T-helper 1 cell treated with Interleukin-12 subunit alpha and Interleukin-12 subunit beta and Interleukin-4 antibody, amounts not matched to agents 30 ng/mL and 1 ng/mL, for 36 hours (primary cell): ENCODE data around the gene SEC14L1. TPM values are rescaled to one million over a fixed set of nuclear protein-coding genes. Genes with fewer than 3 reads are reported as not detected.
"Not testable (repeated sequence)": the region's sequence is repeated elsewhere in the genome, so short reads cannot be mapped to it uniquely, and the experiment has no call there.

Experiments
- intact Hi-C: fragments of 100-400 bp; cut with micrococcal nuclease; formaldehyde crosslinking; loops from one replicate; pipeline ENCODE4 v1.15.1; 2024
- total RNA-seq: library from RNA; stranded (reverse); gene quantifications from 2 replicates; pipeline ENCODE4 v1.2.3, GENCODE V29; 2022

SEC14L1 gene
- total RNA-seq, 1 donor from 2014 or later, result 98.0 TPM

GRCh38 chr17:77115947-77116346 lies 24.8 kb upstream of the SEC14L1 start:
- intact Hi-C loops, result no loop called here

- intact Hi-C loops, result no loop called here
These were observed 24.4 kb upstream of the SEC14L1 start for GRCh38 chr17:77116371-77116860.

- intact Hi-C loops, result no loop called here
These were observed 23.4 kb upstream of the SEC14L1 start for GRCh38 chr17:77117415-77117814.

GRCh38 chr17:77118251-77118928 lies 22.4 kb upstream of the SEC14L1 start:
- intact Hi-C loops, result no loop called here

- intact Hi-C loops, result no loop called here
These were observed 21.0 kb upstream of the SEC14L1 start for GRCh38 chr17:77119668-77120301.

- intact Hi-C loops, result no loop called here
These were observed 19.9 kb upstream of the SEC14L1 start for GRCh38 chr17:77120868-77121267.

GRCh38 chr17:77124192-77124889 lies 16.4 kb upstream of the SEC14L1 start:
- intact Hi-C loops, result no loop called here

- intact Hi-C loops, result no loop called here
These were observed 15.3 kb upstream of the SEC14L1 start for GRCh38 chr17:77125432-77125901.

GRCh38 chr17:77126519-77126918 lies 14.2 kb upstream of the SEC14L1 start:
- intact Hi-C loops, result no loop called here

GRCh38 chr17:77127735-77128361 lies 12.9 kb upstream of the SEC14L1 start:
- intact Hi-C loops, result loop anchor here (1.0 to 2.0 kb wide), 2 partner anchors 12 to 39 kb away; partner anchors contain the start of gene SEC14L1

GRCh38 chr17:77128896-77129567 lies 11.7 kb upstream of the SEC14L1 start:
- intact Hi-C loops, result loop anchor here (1.0 to 2.0 kb wide), 2 partner anchors 11 to 40 kb away; partner anchors contain the start of gene SEC14L1

- intact Hi-C loops, result loop anchor here (2.0 kb wide), 1 partner anchor 41 kb away; no protein-coding TSS in a partner anchor
These were observed 11.0 kb upstream of the SEC14L1 start for GRCh38 chr17:77129568-77130301.

- intact Hi-C loops, result no loop called here
These were observed 10.2 kb upstream of the SEC14L1 start for GRCh38 chr17:77130525-77130924.

GRCh38 chr17:77131904-77132303 lies 8.9 kb upstream of the SEC14L1 start:
- intact Hi-C loops, result no loop called here

- intact Hi-C loops, result no loop called here
These were observed 8.2 kb upstream of the SEC14L1 start for GRCh38 chr17:77132411-77133086.

GRCh38 chr17:77133087-77133638 lies 7.6 kb upstream of the SEC14L1 start:
- intact Hi-C loops, result no loop called here

GRCh38 chr17:77136420-77136767 lies 4.4 kb upstream of the SEC14L1 start:
- intact Hi-C loops, result no loop called here

- intact Hi-C loops, result no loop called here
These were observed 3.7 kb upstream of the SEC14L1 start for GRCh38 chr17:77137111-77137510.

- intact Hi-C loops, result not testable (repeated sequence)
These were observed 2.9 kb upstream of the SEC14L1 start for GRCh38 chr17:77137886-77138285.
